ENCODE measurements around the gene PARP8.
"Not testable (repeated sequence)": the region's sequence is repeated elsewhere in the genome, so short reads cannot be mapped to it uniquely, and the experiment has no call there.

Gene PARP8

DNA sequence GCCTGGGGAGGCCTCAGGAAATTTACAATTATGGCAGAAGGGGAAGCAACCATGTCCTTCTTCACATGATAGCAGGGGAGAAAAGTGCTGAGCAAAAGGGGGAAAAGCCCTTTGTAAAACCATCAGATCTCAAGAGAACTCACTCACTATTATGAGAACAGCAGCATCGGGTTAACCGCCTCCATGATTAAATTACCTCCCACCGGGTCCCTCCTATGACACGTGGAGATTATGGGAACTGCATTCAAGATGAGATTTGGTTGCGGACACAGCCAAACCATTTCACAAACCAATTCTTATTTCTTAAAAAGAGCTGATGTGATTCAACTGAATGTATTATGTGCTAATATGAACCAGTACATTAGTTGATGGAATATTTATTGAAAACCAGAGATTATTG is 63.9 kb downstream of the PARP8 start:
- DNase-seq: no peak

DNA sequence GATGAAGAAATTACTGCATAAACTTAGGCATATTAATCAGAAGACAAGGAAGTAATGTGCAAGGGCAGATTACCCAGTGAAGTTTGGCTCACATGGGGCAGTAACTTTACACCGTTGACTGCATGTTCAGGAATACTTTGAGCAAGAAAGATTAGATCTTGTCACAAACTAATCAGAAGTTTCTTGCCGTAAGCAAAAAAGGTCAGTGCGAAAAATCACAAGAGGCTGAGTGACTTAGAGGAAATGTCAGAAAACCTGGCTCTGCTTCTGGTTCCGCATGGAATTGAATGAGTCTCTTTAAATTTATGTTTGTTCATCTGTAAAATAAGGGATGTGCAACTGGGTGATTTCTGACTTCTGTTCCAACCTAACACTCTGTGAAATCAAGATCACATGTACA is 64.4 kb downstream of the PARP8 start:
- no peak for DNase-seq

DNA sequence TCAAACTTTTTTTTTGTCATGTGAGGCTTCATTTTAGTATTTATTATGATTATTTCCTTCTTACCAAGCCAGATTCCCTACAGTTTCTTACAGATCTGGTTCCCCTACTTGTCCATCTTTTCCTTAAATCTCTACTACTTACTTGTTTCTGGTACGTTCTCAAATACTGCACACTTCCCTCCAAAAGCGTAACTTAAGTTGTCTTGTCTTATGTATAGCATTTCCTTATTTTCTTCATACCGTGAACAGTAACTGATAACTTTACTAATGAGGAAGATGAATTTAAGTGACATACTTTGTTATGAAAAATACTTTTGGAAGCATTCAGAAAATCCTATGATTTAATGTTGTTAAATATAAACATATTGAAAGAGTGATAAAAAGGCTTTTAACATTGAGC is 67.3 kb downstream of the PARP8 start:
- DNase-seq: no peak

- no peak for DNase-seq
Observed at GRCh38 chr5:50738864-50739263, 72.4 kb downstream of the PARP8 start.

- no peak for DNase-seq
Observed at GRCh38 chr5:50740832-50741231, 74.4 kb downstream of the PARP8 start.

DNA sequence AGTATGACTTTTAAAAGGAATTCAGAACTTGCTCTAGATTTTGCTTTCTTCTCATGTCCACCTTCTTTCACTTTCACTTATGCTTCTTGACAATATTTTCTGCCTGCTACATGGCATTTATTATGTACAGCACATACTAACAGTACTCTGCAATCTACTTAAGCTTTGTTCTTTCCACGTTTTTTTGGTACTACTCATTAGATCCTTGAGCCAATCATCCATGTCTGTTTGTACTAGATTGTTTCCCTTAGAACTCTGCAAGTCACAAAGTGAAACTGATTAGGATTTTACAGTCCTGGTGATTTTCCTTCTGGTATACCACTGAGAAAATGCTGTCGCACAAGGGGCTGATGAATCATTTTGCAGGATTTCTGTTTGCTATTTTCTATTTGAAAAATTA is 78.3 kb downstream of the PARP8 start:
- no peak for DNase-seq

DNA sequence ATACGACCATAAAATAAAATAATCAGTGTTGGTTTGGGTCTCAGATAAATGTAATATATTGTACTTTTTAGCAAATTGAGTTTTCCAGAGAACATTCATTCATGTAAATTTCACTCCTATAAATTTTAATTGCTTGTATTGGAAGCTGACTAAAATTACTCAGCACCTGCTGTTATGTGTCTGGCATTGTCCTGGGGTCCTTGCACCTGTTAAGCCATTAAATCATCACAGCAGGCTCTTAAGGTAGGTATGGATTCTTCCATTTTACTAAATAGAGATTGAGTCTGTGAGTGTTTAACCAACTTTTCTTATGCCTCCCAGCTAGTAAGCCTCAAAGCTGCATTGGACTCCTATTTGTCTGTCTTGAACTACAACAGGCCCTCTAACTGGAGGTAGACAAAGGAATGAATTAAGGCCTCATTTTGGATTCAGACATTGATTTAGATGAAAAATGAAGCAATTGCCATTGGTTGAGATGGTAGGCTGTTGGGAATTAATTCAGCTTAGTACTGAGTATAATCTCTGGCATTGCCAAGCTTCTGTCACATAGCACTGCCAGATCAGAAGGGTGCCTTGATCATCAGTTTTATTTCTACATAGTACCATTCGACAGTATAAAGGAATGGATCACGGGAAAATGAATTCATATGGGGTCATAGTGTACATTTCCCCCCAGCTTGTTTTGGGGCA is 78.9 kb downstream of the PARP8 start:
- DNase-seq: no peak

GRCh38 chr5:50749181-50749580 is 82.7 kb downstream of the PARP8 start:
- DNase-seq: no peak

GRCh38 chr5:50749873-50750272 is 83.4 kb downstream of the PARP8 start:
- no peak for DNase-seq

- DNase-seq: peak; percentile 2
Observed at GRCh38 chr5:50751064-50751657, 84.7 kb downstream of the PARP8 start.

GRCh38 chr5:50752800-50753199 is 86.4 kb downstream of the PARP8 start:
- DNase-seq: no peak

GRCh38 chr5:50759526-50760270 is 93.3 kb downstream of the PARP8 start:
- no peak for DNase-seq

DNA sequence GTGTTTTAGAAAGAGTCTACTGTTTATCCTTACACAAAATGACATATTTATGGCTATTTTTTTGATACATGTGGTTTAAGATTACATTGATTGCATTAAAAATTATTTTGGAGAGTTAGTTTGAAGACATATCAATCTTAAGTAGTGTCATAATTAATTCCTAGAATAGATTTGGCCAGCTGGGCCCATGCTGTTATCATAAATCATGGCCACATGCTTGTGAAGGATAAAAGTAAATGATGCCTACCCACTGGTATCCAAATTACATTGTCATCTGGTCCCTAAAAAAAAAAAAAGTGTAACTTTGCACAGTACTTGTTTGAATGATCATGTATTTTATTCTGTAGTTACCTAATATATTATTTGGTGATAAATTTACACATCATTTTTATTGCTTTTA is 96.9 kb downstream of the PARP8 start:
- no peak for DNase-seq

- no peak for DNase-seq
Observed at GRCh38 chr5:50763846-50764245, 97.4 kb downstream of the PARP8 start.

GRCh38 chr5:50766042-50766441 is 99.6 kb downstream of the PARP8 start:
- no peak for DNase-seq

DNA sequence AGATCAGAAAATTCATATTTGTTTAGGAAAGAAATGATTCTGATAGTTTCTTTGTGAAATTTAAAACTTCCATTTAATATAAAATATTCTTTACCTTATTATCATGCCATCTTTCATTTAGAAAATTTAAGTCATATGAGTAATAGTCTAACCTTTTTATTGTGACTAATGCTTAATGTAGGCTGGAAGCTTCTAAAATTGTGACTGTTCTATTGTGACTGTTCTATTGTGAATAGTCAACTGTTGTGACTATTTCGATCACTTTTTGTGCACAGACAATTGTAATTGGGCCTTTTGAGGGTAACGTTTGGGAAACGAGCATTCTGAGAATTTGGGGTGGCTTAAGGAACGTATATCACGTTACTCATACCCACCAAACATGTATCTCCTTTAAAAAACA is 100.0 kb downstream of the PARP8 start:
- DNase-seq: no peak

GRCh38 chr5:50766967-50767366 is 100.5 kb downstream of the PARP8 start:
- no peak for DNase-seq

DNA sequence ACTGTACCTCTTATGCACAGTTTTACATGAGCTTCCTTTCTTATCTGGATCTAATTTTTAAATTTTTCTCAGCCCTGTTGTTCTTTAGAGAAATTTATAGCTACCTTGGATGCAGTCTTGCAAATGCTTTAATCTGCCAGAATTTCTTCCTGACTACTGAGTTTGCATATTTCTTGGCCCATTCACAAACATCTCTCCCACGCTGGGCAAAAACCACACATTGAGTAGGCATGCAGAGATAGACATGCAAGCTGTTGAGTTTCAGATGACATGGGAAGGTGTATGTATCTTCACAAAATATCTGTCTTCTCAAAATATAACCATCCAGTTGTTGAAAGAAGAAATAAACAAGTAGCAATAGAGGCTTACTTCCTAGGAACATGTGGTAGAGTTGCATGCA is 101.2 kb downstream of the PARP8 start:
- no peak for DNase-seq

DNA sequence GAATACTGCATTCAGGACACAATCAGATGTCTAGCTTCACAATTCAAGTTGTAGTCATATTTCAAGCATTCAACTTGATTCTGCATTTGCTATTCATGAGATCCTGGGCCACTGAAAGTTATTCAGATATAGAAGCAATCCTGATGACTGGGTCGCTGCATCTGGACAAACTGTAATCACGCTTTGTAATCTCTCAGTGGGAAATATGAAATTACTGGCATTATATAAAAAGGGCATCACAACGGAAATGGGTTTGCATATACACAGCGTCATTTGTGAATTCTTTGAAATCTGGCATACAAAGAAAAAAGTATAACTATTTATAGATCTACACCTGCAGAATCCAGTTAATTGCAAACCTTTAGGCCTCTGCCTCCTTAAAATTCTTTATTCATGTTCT is 102.2 kb downstream of the PARP8 start:
- DNase-seq: no peak

DNA sequence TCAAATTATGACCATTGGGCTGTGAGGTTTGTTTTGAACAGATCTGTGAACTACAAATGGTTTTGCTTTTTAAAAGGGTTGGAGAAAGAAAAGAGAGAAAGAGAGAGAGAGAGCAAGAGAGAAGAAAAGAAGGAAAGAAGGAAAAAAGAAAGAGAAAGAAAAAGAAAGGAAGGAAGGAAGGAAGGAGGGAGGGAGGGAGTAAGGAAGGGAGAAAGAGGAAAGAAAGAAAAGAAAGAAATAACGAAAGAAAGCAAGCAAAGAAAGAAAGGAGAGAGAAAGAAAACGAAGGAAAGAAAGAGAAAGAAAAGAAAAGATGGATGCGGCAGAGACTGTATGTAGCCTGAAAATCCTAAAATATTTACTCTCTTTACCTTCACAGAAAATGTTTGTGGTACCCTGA is 104.0 kb downstream of the PARP8 start:
- DNase-seq: no peak

DNA sequence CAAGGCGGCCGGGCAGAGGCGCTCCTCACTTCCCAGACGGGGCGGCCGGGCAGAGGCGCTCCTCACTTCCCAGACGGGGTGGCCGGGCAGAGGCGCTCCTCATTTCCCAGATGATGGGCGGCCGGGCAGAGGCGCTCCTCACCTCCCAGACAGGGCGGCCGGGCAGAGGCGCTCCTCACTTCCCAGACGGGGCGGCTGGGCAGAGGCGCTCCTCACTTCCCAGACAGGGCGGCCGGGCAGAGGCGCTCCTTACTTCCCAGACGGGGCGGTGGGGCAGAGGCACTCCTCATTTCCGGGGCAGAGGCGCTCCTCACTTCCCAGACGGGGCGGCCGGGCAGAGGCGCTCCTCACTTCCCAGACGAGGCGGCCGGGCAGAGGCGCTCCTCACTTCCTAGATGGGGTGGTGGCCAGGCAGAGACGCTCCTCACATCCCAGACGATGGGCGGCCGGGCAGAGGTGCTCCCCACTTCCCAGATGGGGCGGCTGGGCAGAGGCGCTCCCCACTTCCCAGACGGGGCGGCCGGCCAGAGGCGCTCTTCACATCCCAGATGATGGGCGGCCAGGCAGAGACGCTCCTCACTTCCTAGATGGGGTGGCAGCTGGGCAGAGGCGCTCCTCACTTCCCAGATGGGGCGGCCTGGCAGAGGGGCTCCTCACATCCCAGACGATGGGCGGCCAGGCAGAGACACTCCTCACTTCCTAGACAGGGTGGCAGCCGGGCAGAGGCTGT is 108.2 kb downstream of the PARP8 start:
- not testable (repeated sequence) for DNase-seq

DNA sequence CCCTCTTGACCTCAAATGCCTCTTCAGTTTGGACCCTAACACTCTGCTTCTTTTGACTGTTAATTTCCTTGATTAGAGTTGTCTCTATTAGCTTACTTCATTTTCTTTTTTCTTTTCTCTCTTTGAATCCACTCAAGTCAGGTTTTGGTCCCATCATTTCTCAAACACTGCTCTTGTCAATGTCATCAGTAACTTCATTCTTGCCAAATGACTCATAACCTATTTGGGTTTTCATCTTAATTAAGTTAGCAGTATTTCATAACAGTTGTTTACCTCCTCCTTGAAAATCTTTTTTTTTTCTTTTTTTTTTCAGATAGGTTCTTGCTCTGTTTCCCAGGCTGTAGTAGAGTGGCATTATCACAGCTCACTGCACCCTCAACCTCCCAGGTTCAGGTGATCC is 119.6 kb downstream of the PARP8 start:
- DNase-seq: no peak

DNA sequence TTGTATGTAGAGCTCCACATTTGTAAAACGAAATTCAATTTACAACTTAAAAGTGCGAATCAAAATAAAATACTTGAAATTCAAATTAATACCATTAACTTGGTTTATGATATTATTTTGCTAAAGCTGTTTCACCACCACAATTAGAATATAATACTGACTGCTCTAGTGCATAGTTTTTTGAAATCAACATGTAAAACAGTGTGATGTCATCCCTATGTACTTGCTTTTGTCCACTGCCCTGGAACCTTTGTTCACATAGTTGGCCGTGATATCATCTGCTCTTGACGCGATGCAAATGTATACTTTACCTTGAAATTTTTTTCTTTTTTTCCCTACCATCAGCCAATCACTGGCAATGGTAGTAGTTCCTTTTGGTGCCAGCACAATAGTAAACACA is 125.4 kb downstream of the PARP8 start:
- no peak for DNase-seq

- no peak for DNase-seq
Observed at GRCh38 chr5:50792843-50793242, 126.4 kb downstream of the PARP8 start.
